ENCODE measurements around the gene TMEM250.
"Not testable (repeated sequence)": the region's sequence is repeated elsewhere in the genome, so short reads cannot be mapped to it uniquely, and the experiment has no call there.

TMEM250 gene, protein sequence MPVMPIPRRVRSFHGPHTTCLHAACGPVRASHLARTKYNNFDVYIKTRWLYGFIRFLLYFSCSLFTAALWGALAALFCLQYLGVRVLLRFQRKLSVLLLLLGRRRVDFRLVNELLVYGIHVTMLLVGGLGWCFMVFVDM

DNA sequence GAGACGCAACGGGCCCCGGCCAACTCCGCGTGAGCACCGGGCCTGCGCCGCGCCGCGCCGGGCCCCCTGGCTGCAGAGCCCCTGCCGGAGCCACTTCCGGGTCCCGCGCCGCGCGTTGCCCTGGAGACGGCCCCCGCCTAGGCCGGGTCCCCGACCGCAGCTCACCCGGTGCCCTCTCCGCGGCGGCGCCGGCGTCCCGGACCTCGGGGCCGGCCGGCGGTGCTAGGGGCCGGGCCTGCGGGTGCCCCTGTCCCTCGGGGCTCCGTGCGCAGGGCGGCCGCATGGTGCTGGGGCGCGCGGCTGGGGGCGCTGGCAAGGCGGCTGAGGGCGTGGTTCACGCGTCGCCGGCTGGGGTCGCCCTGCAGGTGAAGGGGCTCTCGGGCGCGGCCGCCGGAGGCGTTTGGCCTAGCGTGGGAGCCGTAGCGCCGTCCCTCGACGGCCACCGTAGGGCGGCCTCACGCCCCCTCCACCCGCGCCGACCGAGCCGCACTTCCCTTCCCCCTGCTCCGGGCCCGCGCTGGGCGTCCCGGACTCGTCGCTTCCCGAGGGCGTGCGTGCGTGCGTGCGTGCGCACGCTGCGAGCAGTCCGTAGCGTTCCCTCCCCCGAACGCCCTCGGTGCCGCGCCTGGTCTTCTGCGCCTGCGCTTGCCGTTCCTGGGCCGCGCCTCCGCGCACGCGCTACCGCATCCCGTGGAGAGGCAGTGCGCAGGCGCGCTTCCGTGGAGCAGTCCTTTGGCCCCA lies at the start of gene TMEM250:
Gene TMEM250 (minus strand): TSS at position 556 of the 741 bp plus-strand sequence. CDS start 1,975 bp downstream, outside the sequence.
- peak; percentile 86 to 96 (median 92) for DNase-seq (ENCODE audit: low read depth in 4 of 4, low spot score in 1 of 4)

DNA sequence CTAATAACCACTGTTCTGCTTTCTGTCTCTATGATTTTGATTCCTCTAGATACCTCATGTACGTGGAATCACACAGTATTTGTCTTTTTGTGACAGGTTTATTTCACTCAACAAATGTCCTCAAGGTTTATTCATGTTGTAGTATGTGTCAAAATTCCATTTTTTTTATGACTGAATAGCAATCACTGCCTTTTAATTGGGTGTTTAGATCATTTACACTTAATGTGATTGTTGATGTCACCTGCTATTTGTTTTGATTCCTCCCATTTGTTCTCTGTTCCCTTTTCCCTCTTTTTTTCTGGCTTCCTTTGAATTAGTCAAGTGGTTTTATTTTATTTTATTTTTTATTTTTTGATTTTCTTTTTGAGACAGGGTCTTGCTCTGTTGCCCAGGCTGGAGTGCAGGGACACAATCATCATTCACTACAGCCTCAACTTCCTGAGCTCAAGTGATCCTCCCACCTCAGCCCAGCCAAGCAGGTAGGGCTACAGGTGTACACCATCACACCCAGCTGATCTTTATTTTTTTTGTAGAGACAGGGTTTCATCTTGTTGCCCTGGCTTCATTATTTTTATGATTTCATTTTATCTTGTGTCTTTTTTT lies 44.7 kb upstream of the TMEM250 start:
- no peak for DNase-seq (ENCODE audit: low read depth in 4 of 4, low spot score in 1 of 4)

DNA sequence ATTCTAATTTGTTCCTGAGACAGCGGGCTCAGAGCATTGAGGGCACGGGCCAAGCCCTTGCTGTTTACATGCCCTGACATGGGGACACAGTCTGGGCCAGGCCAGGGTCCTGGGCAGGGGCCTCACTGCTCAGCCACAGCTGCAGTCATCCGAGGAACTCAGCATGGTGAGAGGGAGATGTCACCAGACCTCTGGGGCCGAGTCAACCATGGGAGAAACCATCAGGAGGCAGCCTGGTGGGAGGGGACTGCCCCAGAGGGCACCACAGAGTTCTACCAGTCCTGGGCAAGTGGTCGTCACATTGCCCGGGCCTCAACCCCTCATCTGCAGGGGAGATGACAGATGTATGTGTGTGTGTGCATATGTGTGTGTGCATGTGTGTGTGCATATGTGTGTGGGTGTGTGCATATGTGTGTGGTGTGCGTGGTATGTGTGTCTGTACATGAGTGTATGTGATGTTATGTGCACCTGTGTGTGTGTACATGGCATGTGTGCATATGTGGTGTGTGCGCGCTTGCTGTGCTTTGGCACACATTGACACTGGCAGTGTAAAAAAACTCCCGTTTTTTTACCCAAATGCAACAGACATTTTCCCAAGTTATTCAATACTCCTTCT lies 42.4 kb upstream of the TMEM250 start:
- DNase-seq (ENCODE audit: low read depth in 4 of 4, low spot score in 1 of 4), result no peak

DNA sequence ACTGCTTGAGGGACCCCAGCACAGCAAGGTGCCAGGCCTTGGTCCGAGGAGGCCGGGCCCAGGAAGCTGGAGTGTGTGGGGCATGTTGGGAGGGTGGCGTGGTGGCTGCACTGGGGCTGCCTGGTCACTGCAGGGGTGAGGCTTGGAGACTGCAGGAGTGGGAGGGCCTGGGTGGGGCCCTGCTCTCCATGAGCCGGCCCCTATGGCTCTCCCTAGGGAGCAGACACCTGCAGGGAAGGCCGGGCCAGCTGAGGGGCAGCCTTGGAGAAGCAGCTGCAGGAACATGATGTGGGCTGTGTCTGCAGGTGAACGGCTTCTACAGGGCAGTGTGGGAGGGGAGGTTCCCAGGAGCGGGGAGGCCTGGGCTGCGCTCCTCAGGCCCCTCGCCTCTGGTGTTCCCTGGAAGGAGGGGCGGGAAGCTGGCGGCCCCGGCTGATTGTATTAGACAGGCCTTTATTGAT lies 41.7 kb upstream of the TMEM250 start:
- no peak for DNase-seq (ENCODE audit: low read depth in 4 of 4, low spot score in 1 of 4)

DNA sequence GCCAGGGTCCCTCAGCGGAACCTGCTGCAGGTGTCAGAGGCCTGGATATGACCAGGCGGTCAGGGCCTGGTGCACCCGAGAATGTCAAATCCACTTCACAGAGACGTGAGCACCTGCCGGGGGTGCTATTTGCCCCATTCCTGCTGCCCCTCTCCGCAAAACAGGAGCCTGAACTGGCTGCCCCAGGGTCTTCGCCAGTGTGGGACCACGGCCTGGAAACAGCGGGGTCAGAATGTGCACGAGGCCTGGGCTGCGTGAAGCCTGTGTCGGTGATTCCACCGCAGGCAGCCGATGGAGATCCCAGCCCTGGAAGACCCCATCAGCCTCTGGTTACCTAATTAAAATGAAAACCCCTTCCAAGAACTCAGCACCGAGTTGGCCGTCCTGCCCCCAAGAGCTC lies 41.2 kb upstream of the TMEM250 start:
- no peak for DNase-seq (ENCODE audit: low read depth in 4 of 4, low spot score in 1 of 4)

DNA sequence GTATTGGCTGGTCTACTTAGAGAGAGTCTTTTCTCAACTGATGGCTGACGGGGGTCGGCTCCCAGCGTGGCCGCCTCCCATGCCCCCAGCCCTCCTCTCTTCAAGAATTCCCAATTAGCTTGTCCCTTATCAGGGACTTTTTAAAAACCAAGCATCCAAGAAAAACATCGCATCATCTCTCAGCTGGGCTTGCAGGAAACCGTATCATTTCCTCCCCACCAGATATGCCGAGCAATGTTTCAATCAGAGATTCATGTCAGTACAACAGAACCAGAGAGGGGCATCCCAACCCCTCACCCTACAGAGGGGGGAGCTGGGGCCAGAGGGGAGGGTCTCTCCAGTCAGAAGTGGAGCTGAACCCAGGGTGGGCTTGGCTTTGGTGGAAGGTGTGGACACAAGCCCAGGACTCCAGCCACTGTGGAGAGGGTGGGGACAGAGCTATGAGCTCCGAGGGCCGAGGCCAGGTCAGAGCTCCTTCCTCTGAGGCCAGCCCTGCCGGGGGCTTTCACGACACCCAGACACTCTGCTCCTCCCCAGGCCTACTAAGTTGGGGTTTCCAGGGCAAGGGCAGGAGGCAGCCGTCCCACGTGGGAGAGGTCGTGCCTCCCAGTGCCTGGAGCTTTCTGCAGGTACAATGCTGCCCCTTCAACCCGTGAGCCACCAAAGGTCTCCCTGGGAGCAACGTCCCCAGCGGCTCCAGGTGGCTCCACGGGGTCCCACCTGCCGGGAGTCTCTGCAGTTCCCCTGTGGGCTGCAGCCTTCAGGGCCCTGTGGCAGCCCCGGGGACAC lies 39.0 kb upstream of the TMEM250 start:
- DNase-seq (ENCODE audit: low read depth in 4 of 4, low spot score in 1 of 4), result no peak

DNA sequence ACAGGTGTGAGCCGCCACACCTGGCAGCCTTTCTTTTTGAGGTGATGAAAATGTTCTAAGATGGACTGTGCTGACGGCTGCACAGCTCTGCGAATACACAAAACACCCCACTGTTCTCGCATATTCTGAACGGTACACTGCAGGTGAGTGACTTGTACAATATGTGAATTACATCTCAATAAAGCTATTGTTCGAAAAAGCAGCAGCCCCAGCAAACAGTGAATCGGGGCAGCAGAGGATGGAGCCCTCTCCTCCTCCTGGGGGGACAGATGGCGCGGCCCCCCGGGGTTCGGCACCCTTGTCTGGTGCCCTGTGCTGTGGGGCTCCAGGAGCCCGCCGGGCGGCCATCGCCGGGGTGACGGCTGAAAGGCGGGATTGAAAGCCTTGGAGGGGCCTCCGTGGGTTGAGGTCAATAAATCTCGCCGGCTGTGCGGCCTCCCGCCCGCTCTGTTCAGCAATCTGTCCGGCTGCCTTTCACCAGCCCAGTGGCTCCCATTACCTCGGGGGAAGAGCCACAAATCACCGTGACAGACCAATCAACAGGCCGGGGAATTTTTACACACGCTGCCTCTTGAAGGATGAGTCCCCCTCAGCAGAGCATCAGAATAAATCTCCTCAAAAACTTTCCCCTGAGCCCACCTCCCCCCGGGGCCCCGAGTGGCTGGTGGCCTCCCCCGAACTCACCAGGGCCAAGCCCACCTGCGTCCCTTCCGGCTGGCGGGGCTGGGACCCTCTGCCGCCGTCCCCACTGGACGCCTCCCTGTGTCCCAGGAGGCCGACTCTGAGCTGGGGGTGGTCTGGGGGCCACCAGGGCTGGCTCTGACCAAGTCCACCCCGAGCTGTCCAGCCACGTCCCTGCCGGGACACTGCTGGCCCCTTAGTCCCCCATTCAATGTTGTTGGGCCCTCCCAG lies 37.8 kb upstream of the TMEM250 start:
- no peak for DNase-seq (ENCODE audit: low read depth in 4 of 4, low spot score in 1 of 4)

DNA sequence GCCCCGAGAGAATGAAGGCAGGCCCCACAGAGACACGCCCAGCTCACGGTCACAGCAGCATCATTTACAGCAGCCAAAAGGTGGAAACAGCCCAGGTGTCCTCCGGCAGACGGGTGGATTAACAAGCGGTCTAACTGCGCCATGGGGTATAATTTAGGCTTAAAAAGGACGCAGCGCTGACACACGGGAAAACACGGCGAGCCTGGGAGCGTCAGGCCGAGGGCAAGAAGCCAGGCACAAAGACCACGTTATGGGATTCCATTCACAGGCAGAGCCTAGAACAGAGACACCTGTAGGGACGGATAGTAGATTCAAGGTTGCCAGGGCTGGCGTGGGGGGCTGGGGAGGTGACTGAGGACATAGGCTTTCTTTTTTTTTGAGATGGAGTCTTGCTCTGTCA lies 36.9 kb upstream of the TMEM250 start:
- no peak for DNase-seq (ENCODE audit: low read depth in 4 of 4, low spot score in 1 of 4)

DNA sequence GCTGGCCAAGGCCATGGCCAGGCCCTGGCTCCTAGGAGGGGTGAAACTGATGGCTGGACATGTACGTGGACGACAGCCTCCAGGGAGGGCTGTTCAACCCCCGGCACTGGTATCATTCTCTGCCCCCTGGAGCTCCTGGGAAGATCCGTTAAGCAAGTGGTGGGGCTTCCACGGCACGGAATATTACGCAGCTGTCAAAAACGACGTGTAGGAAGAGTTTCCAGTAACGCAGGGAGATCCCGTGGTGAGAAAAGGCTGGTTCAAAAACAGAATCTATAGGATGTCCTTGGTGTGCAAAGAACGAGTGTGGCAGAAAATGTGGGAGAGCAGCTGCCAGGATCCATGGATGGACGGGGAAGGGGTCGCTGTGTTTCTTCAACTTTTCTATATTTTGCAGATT lies 36.3 kb upstream of the TMEM250 start:
- DNase-seq (ENCODE audit: low read depth in 4 of 4, low spot score in 1 of 4), result no peak

DNA sequence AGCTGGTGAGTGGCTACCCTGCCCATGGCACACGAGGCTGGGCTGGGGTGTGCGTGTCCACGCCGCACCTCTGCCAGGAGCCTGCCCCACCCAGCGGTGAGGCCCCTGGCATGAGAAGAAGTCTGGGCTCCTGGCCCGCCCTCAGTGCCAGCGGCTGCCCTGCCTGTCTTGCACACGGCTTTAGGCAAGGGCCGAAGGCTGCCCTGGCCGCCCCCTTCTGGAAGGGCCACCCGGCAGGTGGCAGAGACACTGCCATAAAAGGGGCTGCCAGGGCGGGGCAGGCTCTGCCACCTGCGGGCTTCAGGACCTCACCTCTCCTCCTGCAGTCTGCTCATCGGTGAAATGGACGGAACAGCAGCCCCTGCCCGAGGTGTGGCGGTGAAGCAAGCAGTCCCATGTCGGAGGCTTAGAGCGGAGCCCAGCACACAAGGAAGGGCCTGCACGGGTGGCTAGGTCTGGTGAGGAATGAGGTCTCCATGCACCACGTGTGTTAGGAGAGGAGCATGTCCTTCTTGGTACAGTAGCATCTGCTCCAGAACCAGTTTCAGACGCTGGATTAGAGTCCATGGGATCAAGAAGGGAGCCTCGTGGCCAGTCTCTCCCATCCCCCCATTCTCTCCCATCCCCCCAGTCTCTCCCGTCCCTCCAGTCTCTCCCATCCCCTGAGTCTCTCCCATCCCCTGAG lies 34.8 kb upstream of the TMEM250 start:
- no peak for DNase-seq (ENCODE audit: low read depth in 4 of 4, low spot score in 1 of 4)

DNA sequence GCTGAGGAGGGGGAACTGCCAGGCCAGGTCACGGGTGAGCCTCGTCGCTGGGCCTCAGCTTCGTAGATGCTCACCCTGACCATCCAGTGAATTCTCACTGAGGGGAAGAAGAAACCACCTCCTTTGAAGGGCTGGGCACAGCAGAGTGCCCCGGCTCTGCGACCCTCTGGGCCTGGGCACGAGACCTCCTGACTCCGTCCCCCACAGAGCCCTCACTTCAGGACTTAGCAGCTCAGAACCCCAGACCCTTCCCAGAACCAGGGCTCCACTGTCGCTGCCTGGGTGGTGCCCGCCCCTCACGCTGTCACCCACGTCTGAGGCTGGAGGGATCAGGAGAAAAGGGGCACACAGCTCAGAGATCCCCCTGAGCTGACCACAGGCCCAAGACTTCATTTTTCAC lies 34.3 kb upstream of the TMEM250 start:
- no peak for DNase-seq (ENCODE audit: low read depth in 4 of 4, low spot score in 1 of 4)

DNA sequence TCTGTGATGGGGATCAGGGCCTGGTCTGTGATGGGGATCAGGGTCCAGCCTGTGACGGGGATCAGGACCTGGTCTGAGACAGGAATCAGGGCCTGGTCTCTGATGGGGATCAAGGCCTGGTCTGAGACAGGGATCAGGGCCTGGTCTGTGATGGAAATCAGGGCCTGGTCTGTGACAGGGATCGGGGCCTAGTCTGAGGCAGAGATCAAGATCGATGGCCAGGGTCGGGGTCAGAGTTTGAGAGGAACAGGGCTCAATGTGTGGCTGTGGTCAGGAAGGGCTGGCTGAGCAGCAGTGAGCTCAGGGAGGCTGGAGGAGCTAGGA lies 33.8 kb upstream of the TMEM250 start:
- DNase-seq (ENCODE audit: low read depth in 4 of 4, low spot score in 1 of 4), result no peak

DNA sequence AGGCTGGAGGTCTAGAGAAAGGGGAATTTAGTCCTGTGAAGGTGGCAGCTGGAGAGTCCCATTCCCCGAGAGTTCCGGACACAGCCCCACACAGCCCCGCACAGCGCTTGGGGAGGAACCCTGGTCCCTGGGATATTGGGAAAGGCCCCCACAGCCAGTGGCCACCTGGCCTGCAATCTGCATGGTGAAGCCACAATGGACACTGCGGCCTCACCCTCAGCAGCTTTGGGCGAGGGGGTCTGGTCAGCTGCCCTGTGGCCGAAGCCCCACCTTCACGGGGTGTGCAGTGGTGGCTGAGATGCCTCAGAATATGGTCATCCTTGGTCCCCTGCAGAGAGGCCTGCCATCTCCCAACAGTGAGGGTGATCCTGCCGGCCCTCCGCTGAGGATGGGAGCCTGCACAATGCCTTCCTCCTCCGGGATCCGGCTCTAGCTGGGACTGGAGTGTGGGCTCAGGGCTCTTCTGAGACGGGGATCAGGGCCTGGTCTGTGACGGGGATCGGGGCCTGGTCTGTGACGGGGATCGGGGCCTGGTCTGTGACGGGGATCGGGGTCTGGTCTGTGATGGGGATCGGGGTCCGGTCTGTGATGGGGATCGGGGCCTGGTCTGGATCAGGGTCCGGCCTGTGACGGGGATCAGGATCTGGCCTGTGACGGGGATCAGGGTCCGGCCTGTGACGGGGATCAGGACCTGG lies 33.3 kb upstream of the TMEM250 start:
- no peak for DNase-seq (ENCODE audit: low read depth in 4 of 4, low spot score in 1 of 4)

DNA sequence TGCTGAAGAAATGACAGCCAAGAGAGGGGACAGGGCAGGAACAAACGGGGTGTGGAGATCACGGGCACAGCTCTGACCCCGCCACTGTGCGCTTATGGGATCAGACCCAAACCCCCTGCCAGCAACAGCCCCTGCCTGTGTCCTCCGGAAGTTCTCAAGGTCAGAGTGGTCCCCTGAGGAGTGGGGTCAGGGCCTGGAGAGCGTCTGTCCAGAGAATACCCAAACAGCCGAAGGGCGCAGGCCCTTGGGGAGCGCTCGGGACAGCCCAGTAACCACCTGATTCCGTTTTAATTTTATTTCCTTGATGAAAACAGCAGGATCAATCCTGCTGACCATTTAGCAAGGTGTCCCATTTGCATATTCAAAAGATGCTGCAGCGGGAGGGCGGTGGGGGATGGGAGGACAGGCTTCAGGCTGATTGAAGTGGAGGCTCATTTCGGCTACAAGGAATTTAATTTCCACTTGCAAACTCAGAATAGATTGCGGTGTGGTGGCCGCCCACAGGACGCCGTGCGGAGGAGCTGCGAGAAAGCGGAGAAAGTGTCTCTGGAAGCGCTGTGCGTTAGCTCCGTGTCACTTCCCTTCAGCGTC lies 32.6 kb upstream of the TMEM250 start:
- DNase-seq (ENCODE audit: low read depth in 4 of 4, low spot score in 1 of 4), result no peak

DNA sequence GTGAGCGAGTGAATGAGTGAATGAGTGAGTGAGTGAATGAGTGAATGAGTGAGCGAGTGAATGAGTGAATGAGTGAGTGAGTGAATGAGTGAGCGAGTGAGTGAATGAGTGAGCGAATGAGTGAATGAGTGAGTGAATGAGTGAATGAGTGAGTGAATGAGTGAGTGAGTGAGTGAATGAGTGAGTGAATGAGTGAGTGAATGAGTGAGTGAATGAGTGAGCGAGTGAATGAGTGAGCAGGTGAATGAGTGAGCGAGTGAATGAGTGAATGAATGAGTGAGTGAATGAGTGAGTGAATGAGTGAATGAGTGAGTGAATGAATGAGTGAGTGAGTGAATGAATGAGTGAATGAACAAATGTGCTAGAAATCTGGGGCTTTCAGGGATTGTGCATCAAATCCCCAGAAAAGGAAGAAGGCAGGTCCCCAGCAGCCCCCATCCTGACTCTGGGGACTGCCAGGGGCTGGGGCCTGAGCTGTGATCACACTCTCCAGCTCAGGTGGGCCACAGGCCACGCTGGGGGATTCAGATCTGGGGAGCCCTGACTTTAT lies 32.1 kb upstream of the TMEM250 start:
- DNase-seq (ENCODE audit: low read depth in 4 of 4, low spot score in 1 of 4), result not testable (repeated sequence)

DNA sequence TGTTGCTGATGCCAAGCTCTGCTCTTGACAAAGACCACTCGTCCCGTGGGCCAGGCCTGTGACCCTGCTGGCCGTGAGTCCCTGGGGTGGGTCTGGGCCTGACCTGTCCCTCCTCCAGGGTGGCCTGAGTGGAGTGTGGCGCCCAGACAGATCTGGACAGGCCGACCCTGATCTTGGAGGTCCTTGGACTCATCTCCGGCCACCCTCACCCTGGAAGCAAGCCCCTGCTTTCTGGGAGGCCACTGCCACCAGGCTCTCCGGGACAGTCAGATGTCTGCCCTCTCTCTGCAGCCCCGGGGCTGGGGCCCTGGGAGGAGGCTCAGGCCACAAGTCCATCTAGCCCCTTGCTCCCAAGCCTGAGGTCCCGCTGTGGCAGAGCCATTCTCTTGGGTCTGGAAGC lies 31.2 kb upstream of the TMEM250 start:
- no peak for DNase-seq (ENCODE audit: low read depth in 4 of 4, low spot score in 1 of 4)

DNA sequence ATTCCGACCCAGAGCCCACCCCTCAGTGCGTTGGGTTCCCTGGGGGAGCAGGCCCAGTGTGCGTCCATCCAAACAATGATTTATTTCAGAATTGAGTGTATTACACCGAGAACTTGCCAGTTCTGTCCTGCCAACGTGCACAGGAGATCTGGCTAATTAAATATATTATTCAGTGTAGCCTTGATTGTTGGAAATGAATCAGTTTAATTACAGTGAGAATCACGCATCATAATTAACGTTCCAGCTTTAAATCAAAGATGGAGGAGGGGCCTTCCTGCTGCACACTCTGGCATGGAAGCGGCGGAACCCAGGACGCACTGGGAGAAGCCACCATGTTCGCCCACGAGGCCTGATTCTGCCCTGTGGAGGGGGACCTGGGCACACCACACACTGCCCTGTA lies 30.7 kb upstream of the TMEM250 start:
- DNase-seq (ENCODE audit: low read depth in 4 of 4, low spot score in 1 of 4), result no peak

DNA sequence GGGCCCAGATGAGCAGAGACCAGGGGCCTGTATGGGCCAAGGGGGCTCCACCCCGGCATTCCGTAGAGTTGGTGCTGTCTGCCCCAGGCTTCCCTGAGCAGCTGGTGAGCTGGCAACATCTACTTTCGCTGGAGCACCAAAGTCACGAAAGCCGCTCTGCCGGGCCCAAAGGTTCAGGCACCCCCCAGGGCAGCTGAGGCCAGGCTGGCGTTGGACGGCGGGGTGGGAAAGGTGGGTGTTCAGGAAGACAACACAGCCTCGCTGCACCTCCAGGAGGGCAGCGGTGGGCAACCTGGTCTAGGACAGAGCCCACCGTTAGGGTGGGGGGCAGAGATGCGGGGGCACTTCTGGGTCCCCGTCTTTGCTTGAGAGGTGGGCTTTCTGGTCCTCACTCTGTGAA lies 30.1 kb upstream of the TMEM250 start:
- no peak for DNase-seq (ENCODE audit: low read depth in 4 of 4, low spot score in 1 of 4)

All from stimulated activated CD4-positive, alpha-beta T cell treated with anti-CD3 and anti-CD28 coated beads, Interleukin-1b, Interleukin-23, amount 100 ng/mL, for 24 hours (primary cell).